HepG2 (cell line): ENCODE data around the gene ARRDC4. TPM values are rescaled to one million over a fixed set of nuclear protein-coding genes. Genes with fewer than 3 reads are reported as not detected.
A peak's percentile ranks its signal among the peaks of the same experiment; 100 is the strongest.

Experiments used
- ATAC-seq: fragments of 200-7000 bp; cut with Tn5 transposase; 3 replicates; pipeline ENCODE4 v1.9.1; 2020; ENCODE audit warnings: mild to moderate bottlenecking, moderate library complexity
- BruUV-seq: library from RNA; stranded (reverse); fragments of 400-500 nt; replicated peaks from 2 replicates; lab custom pipeline; 2021; lab: Mats Ljungman, UMichigan
- CTCF ChIA-PET: fragments of 300-600 bp; formaldehyde crosslinking; extraction: SDS; loops from one replicate; lab custom pipeline; 2021; ENCODE audit warnings: low total read pairs, inconsistent platforms, low intra/inter-chr PET ratio; lab: Yijun Ruan, JAX
- POLR2A ChIA-PET: fragments of 350-600 bp; sonication (Branson Sonifier 250); formaldehyde crosslinking; loops from one replicate; lab custom pipeline; 2020; ENCODE audit warnings: antibody characterized with exemption, inconsistent platforms; lab: Yijun Ruan, JAX
- DNase-seq: peaks from one replicate; pipeline ENCODE4 v3.0.0-alpha.2; 2015; ENCODE audit warnings: low spot score
- FAIRE-seq: peaks from 3 replicates; lab custom pipeline; 2011; peaks lifted over from hg19 to GRCh38; lab: Jason Lieb, UNC
- H2AFZ ChIP-seq: one replicate; pipeline ENCODE4 v1.6.1; 2011; ENCODE audit warnings: low read length, inconsistent platforms
- H3K27ac ChIP-seq: fragments of 300-600 bp; 3 replicates; pipeline ENCODE4 v1.8.0; 2011; ENCODE audit warnings: mixed run types, mild to moderate bottlenecking, mixed read lengths, low read length, inconsistent platforms; ENCODE audit not compliant: insufficient read depth; ENCODE audit errors: extremely low read length
- H3K27me3 ChIP-seq, 2 experiments: fragments of 200-600 bp in 1 of 2; 2 replicates in 1 of 2; 3 replicates in 1 of 2; pipeline versions ENCODE4 v1.6.0 to v1.8.0; 2011; ENCODE audit warnings: low read length in 2 of 2, mild to moderate bottlenecking in 2 of 2, moderate library complexity in 2 of 2, inconsistent platforms in 1 of 2; ENCODE audit not compliant: insufficient read depth in 2 of 2, control insufficient read depth in 1 of 2
- H3K36me3 ChIP-seq, 2 experiments: fragments of 200-600 bp in 1 of 2; replicated peaks in 1 of 2; 2 replicates in 1 of 2; 3 replicates in 1 of 2; pipeline versions ENCODE4 v1.5.1 to v1.8.0; 2011; ENCODE audit warnings: low read length in 2 of 2, inconsistent platforms in 1 of 2; ENCODE audit not compliant: insufficient read depth in 2 of 2, control insufficient read depth in 1 of 2
- H3K4me1 ChIP-seq: 2 replicates; pipeline ENCODE4 v1.5.1; 2012; ENCODE audit warnings: low read length, inconsistent platforms; ENCODE audit not compliant: insufficient read depth
- H3K4me2 ChIP-seq: 2 replicates; pipeline ENCODE4 v1.6.0; 2011; ENCODE audit warnings: low read depth, low read length, inconsistent platforms
- H3K4me3 ChIP-seq, 3 experiments: fragments of 200-600 bp in 1 of 3; sonication (generic), shearing (Covaris generic) in 1 of 3; replicated peaks in 1 of 3; 2 replicates each; pipeline ENCODE4 v1.5.1; 2011 to 2016; ENCODE audit warnings: low read length in 3 of 3, inconsistent platforms in 2 of 3, low read depth in 2 of 3, mild to moderate bottlenecking in 2 of 3, control low read depth in 1 of 3, mixed read lengths in 1 of 3; ENCODE audit not compliant: insufficient read depth in 1 of 3
- H3K79me2 ChIP-seq: one replicate; pipeline ENCODE4 v1.6.1; 2011; ENCODE audit warnings: low read length, inconsistent platforms; ENCODE audit not compliant: insufficient read depth
- H3K9ac ChIP-seq: 2 replicates; pipeline ENCODE4 v1.6.0; 2011; ENCODE audit warnings: mild to moderate bottlenecking, low read depth, low read length, inconsistent platforms; ENCODE audit not compliant: insufficient read depth
- H3K9me3 ChIP-seq: 2 replicates; pipeline ENCODE4 v1.5.1; 2012; ENCODE audit warnings: mild to moderate bottlenecking, low read length
- H4K20me1 ChIP-seq: 2 replicates; pipeline ENCODE4 v1.6.0; 2011; ENCODE audit warnings: inconsistent platforms, mild to moderate bottlenecking, low read length, moderate library complexity; ENCODE audit not compliant: insufficient read depth
- KDM3A ChIP-seq: IDR thresholded peaks from 2 replicates; pipeline ENCODE4 v1.6.1; 2018; ENCODE audit warnings: low read depth, missing compliant biosample characterization
- ZNF569 ChIP-seq: sonication (generic); formaldehyde crosslinking; IDR thresholded peaks from 2 replicates; pipeline ENCODE4 v1.5.0; 2020; ENCODE audit warnings: mild to moderate bottlenecking, missing genetic modification reagents, moderate library complexity, borderline replicate concordance
- WGBS: methylation state at CpG from one replicate; pipeline ENCODE4 v1.1.6; 2017; ENCODE audit warnings: low lambda C conversion rate; 5-methylcytosine and 5-hydroxymethylcytosine counted together
- in situ Hi-C: cut with HindIII; loops from 2 replicates; pipeline ENCODE4 v1.10.0; 2017; ENCODE audit warnings: low pct_unique_long_range_greater_than_20kb; ENCODE audit not compliant: extremely low pct_ligation_motif_present
- intact Hi-C: fragments of 100-400 bp; cut with micrococcal nuclease; formaldehyde crosslinking; loops from one replicate; pipeline ENCODE4 v1.10.0; 2022; ENCODE audit not compliant: unreplicated experiment
- polyA plus RNA-seq, 8 experiments: library from polyadenylated mRNA; depleted of rRNA in 3 of 8; stranded (reverse) in 7 of 8; unstranded in 1 of 8; fragments of >200 nt; fragmentation: Illumina TruSeq in 4 of 8; extraction: Trizol in 4 of 8; gene quantifications; 2 replicates each; pipeline versions ENCODE4 v1.2.1 to v1.2.3, GENCODE V29; 2011 to 2016; ENCODE audit warnings: low read depth in 4 of 8, missing spikeins in 1 of 8, mixed read lengths in 1 of 8; ENCODE audit not compliant: insufficient read depth in 1 of 8
- total RNA-seq, 5 experiments: library from RNA; depleted of rRNA; stranded (reverse); fragments of >200 nt; fragmentation: Illumina TruSeq; extraction: Trizol; gene quantifications; 2 replicates each; pipeline ENCODE4 v1.2.3, GENCODE V29; 2016; ENCODE audit warnings: low read depth in 1 of 5
- TF ChIP-seq, protein P1 (sequence below): sonication (generic); formaldehyde crosslinking; IDR thresholded peaks from 2 replicates; pipeline ENCODE4 v1.5.0; 2020; ENCODE audit warnings: mild to moderate bottlenecking, missing genetic modification reagents
- TF ChIP-seq, protein P2 (sequence below): sonication (generic); formaldehyde crosslinking; IDR thresholded peaks from 2 replicates; pipeline ENCODE4 v1.4.0; 2020; ENCODE audit warnings: missing genetic modification reagents
- TF ChIP-seq, protein P3 (sequence below): sonication (generic); formaldehyde crosslinking; IDR thresholded peaks from 2 replicates; pipeline ENCODE4 v1.5.0; 2020; ENCODE audit warnings: mild to moderate bottlenecking, missing genetic modification reagents, moderate library complexity

The ARRDC4 gene
- total and polyA plus RNA-seq, 2 of the 13 experiments (the other 11 are each of a cell fraction or from before 2014, with no cell fraction given): 1.5 to 2.5 TPM

DNA sequence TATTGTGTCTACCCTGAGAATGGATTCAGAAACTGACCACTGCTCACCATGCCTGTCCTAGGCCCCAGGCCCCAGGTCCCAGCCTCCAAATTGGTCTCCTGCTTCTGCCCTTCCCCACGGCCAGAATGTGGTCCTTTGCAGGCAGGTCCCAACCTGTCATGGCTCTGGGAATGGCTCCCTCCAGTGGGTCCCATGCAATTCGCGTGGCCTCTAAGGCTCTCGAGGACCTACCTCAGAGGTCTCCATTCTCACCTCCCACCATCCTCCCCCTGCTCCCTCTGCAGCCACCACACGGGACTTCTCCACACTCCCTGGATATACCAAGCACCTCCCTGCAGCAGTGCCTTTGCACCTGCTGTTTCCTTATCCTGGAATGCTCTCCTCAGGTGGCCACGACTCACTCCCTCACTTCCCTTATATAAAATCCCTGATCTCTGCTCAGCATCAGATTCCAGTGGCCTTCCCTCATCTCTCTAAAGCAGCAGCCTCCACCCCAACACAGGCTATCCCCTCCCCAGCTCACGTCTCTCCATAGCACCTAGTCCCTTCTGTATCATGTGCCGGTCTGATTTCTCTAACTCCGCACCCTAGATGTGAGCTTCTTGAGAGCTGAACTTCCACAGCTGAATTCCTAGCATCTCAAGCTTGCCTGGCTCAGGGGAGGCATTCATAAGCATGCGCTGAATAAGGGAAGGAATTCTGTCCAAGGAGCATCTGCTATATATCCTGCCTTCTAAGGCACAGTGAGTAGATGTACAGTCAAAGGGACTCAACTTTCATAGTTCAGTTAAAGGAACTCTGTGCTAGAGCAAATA, 56.9 kb downstream of the ARRDC4 start:
- POLR2A ChIA-PET: no interaction called here

DNA sequence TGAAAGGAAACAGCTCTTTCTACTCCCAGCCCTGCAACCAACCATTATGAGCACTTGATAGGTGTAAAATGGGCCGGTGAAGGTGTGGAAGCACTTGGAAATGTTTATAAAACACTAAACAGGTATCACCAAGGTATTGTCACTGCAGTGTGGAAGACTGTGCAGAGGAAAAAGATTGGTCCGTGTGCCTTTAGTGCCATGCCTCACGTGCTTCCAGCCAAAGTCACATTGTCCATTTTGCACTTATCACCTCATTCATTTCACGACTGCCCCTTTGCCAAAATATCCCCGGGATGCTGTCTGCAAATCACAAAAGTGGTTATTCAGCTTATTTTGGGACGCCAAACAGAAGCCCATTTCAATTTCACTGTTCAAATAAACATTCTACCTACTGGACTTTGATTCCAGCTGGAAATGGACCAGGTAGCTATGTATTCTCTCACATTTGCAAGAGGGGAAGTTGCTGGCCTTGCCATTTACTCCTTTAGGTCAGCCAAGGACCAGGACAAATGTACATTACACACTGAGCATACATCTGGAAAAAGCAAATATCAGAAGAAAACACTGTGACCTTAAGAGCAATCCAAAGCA, 58.4 kb downstream of the ARRDC4 start:
- Histone ChIP-seq H3K9me3 (no peaks in the 10 kb centered on the region), H2AFZ (no peak overlapping the region), H4K20me1 (no peaks in the 10 kb centered on the region), H3K4me1 (peaks cover 14% of the 10 kb centered on the region), H3K36me3 (no peaks in the 10 kb centered on the region), H3K79me2 (no peaks in the 10 kb centered on the region), H3K27ac (no peak overlapping the region), H3K4me3 (no peak overlapping the region), H3K9ac (no peak overlapping the region), H3K27me3 (no peaks in the 10 kb centered on the region), H3K4me2 (no peak overlapping the region)
- ChIA-PET POLR2A (no interaction called here), CTCF (no interaction called here)
- no TSS peak for BruUV-seq
- WGBS: 2% methylated on average over 6 of the region's 6 CpGs
- FAIRE-seq (no peak), DNase-seq (no peak), ATAC-seq (no peak)
- in situ Hi-C loops (no loop called here), intact Hi-C loops (no loop called here)
- TF ChIP-seq, protein P1, sequence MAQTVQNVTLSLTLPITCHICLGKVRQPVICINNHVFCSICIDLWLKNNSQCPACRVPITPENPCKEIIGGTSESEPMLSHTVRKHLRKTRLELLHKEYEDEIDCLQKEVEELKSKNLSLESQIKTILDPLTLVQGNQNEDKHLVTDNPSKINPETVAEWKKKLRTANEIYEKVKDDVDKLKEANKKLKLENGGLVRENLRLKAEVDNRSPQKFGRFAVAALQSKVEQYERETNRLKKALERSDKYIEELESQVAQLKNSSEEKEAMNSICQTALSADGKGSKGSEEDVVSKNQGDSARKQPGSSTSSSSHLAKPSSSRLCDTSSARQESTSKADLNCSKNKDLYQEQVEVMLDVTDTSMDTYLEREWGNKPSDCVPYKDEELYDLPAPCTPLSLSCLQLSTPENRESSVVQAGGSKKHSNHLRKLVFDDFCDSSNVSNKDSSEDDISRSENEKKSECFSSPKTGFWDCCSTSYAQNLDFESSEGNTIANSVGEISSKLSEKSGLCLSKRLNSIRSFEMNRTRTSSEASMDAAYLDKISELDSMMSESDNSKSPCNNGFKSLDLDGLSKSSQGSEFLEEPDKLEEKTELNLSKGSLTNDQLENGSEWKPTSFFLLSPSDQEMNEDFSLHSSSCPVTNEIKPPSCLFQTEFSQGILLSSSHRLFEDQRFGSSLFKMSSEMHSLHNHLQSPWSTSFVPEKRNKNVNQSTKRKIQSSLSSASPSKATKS: no peak
- TF ChIP-seq, protein P2, sequence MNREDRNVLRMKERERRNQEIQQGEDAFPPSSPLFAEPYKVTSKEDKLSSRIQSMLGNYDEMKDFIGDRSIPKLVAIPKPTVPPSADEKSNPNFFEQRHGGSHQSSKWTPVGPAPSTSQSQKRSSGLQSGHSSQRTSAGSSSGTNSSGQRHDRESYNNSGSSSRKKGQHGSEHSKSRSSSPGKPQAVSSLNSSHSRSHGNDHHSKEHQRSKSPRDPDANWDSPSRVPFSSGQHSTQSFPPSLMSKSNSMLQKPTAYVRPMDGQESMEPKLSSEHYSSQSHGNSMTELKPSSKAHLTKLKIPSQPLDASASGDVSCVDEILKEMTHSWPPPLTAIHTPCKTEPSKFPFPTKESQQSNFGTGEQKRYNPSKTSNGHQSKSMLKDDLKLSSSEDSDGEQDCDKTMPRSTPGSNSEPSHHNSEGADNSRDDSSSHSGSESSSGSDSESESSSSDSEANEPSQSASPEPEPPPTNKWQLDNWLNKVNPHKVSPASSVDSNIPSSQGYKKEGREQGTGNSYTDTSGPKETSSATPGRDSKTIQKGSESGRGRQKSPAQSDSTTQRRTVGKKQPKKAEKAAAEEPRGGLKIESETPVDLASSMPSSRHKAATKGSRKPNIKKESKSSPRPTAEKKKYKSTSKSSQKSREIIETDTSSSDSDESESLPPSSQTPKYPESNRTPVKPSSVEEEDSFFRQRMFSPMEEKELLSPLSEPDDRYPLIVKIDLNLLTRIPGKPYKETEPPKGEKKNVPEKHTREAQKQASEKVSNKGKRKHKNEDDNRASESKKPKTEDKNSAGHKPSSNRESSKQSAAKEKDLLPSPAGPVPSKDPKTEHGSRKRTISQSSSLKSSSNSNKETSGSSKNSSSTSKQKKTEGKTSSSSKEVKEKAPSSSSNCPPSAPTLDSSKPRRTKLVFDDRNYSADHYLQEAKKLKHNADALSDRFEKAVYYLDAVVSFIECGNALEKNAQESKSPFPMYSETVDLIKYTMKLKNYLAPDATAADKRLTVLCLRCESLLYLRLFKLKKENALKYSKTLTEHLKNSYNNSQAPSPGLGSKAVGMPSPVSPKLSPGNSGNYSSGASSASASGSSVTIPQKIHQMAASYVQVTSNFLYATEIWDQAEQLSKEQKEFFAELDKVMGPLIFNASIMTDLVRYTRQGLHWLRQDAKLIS (CRISPR knock-in tag): no peak
- no peak for TF ChIP-seq ZNF569 (CRISPR knock-in tag)

More for the DNA sequence above, 56.9 kb downstream of the ARRDC4 start:
- Histone ChIP-seq H3K4me2 (no peak overlapping the region), H3K79me2 (no peaks in the 10 kb centered on the region), H3K9me3 (no peaks in the 10 kb centered on the region), H4K20me1 (no peaks in the 10 kb centered on the region), H3K9ac (no peak overlapping the region), H3K27me3 (no peaks in the 10 kb centered on the region), H3K4me3 (no peak overlapping the region), H3K36me3 (no peaks in the 10 kb centered on the region), H2AFZ (no peak overlapping the region), H3K27ac (no peak overlapping the region), H3K4me1 (peaks cover 14% of the 10 kb centered on the region)
- no peak for FAIRE-seq
- 35% methylated on average over 10 of the region's 10 CpGs for WGBS
- BruUV-seq: no TSS peak
- CTCF ChIA-PET: no interaction called here
- intact Hi-C loops (no loop called here), in situ Hi-C loops (no loop called here)
- DNase-seq: no peak
- no peak for TF ChIP-seq KDM3A (CRISPR knock-in tag)
- TF ChIP-seq, protein P3, sequence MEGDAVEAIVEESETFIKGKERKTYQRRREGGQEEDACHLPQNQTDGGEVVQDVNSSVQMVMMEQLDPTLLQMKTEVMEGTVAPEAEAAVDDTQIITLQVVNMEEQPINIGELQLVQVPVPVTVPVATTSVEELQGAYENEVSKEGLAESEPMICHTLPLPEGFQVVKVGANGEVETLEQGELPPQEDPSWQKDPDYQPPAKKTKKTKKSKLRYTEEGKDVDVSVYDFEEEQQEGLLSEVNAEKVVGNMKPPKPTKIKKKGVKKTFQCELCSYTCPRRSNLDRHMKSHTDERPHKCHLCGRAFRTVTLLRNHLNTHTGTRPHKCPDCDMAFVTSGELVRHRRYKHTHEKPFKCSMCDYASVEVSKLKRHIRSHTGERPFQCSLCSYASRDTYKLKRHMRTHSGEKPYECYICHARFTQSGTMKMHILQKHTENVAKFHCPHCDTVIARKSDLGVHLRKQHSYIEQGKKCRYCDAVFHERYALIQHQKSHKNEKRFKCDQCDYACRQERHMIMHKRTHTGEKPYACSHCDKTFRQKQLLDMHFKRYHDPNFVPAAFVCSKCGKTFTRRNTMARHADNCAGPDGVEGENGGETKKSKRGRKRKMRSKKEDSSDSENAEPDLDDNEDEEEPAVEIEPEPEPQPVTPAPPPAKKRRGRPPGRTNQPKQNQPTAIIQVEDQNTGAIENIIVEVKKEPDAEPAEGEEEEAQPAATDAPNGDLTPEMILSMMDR (CRISPR knock-in tag): peak; percentile 7; the same call in 1 of the 2 replicates
- ATAC-seq: peak; percentile 34; the same call in 1 of the 3 replicates
